ENCODE results near the gene IST1.
A peak's percentile ranks its signal among the peaks of the same experiment; 100 is the strongest.

The IST1 gene

DNA sequence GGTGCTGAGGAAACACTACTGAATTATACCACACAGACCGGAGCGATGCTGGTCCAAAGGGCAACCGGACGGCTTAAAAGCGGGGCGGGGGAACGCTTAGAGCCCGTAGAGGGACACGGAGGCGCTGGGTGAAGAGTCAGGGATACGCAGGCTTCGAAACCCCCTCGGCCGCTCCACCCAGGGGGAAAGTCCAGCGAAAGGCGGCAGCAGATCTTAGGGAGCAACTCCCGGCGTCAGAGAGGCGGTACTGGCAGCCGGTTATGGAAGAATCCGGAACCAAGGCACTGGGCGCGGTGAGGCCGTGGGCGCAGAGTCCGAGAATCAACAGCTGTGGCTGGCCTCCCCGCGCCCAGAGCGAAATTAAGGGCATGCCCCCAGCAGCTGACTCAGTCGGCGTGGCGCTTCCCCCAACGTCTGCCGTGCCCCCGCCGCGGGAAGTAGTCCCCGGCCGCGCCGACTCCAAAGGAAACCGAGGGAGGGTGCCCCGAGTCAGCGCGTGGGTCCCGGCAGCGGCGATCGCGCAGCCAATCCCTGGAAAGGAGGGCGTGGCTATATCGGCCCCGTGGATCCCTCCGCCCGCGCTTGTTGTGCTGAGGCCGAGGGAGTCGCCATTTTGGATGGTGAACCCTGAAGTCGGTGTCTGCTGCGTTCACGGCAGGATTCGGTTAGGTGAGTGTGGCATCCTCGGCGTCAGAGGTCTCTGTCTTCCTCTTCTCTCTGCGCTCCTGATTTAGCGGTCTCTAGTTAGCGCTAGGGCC lies at the start of gene IST1:
Gene IST1 (plus strand): TSS at position 611 of the 758 bp plus-strand sequence. CDS start 20,110 bp downstream, outside the sequence.
- DNase-seq (ENCODE audit: low read depth), result peak; percentile 99
- peak within 1 kb of the TSS; percentile 91 for H3K4me3 ChIP-seq (replicated peaks; ENCODE audit: low read depth, low read length)
- TF ChIP-seq, protein P1, sequence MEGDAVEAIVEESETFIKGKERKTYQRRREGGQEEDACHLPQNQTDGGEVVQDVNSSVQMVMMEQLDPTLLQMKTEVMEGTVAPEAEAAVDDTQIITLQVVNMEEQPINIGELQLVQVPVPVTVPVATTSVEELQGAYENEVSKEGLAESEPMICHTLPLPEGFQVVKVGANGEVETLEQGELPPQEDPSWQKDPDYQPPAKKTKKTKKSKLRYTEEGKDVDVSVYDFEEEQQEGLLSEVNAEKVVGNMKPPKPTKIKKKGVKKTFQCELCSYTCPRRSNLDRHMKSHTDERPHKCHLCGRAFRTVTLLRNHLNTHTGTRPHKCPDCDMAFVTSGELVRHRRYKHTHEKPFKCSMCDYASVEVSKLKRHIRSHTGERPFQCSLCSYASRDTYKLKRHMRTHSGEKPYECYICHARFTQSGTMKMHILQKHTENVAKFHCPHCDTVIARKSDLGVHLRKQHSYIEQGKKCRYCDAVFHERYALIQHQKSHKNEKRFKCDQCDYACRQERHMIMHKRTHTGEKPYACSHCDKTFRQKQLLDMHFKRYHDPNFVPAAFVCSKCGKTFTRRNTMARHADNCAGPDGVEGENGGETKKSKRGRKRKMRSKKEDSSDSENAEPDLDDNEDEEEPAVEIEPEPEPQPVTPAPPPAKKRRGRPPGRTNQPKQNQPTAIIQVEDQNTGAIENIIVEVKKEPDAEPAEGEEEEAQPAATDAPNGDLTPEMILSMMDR (IDR thresholded peaks at IDR 0.05; ENCODE audit: low read length, missing control alignments), result no peak

DNA sequence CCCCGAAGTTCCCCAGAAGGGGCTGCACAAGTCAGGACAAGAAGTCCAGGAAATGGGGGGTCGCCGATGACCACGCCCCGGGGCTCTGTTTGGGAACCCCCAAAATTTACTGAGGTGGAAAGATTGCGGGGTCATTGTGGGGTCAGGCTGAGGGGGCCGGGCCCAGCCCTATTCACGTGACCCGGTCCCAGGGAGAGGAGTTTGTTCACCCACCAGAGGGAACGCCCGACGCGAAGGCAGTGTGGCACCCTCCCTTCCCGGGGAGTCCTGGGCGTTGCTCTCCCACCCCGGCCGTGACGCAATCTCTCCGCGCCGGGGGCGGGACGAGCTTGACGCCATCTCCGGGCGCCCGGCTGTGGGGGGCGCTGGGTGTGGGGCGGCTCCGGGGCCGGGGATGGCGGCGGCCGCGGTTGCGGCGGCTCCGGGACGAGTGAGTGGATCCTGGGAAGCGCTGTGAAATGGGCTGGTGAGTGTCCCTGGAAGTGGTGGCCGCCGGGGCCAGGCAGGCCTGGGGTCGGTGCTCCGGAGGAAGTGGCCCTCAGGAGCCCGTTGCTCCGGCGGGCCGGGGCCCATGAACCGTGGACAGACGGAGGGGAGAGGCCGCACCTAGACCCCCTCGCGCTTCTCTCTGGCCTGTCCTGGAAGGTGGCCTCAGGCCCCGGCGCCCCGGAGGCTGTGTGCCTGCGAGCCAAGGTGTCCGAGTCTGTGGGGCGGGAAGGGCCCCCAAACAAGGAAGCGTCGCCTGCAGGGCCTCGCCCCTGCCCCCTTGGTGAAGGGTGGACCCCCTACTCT lies 49.5 kb upstream of the IST1 start, which contains the start of gene ATXN1L:
Gene ATXN1L (plus strand): TSS at position 338 of the 792 bp plus-strand sequence. CDS start 3,765 bp downstream, outside the sequence.
- DNase-seq (ENCODE audit: low read depth), result peak; percentile 94
- peak within 1 kb of the TSS; percentile 99 for H3K4me3 ChIP-seq (replicated peaks; ENCODE audit: low read depth, low read length)
- TF ChIP-seq, protein P1 (IDR thresholded peaks at IDR 0.05; ENCODE audit: low read length, missing control alignments), result no peak

DNA sequence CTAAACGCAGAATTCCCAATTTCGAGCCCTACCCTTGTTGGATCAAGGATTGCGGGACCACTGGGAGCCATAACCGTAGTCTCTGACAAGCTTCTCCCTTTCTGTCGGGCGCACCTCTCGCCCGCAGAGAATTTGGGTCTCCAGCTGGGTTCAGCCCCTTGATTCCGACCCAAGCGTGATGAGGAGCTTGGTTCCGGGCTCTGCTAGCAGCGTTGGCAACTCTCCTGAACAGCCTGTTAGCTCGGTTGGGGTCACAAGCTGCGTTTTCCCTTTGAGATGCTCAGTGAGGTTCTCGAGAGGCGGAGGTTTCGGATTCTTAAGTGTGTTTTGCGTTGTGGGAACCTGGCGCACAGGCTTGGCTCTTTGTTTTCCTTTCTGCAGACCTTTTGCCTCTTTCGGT lies 48.9 kb upstream of the IST1 start:
- no peak for DNase-seq (ENCODE audit: low read depth)

DNA sequence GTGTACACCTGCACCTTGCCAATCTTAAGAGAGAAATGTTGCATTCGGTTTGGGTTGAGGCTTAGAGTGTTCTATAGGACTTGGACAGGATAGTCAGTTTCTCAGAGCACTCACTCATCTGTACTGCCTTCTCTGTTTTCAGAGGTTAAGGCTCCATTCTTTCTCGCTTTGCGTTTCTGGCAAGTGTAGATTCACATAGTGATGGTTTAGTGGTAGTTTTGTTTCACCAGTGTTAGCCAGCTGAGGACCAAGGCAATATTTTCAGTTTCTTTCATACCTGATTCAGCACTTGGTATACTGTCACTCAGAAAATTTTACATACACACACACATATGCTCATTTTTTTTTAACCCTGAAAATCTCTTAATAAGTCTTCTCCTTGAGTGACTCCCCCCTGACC lies 48.2 kb upstream of the IST1 start:
- TF ChIP-seq, protein P1 (IDR thresholded peaks at IDR 0.05; ENCODE audit: low read length, missing control alignments), result no peak
- H3K4me3 ChIP-seq (replicated peaks; ENCODE audit: low read depth, low read length), result peak overlapping the region; percentile 99
- DNase-seq (ENCODE audit: low read depth), result no peak

More for the DNA sequence above, 48.9 kb upstream of the IST1 start:
- peak overlapping the region; percentile 99 for H3K4me3 ChIP-seq (replicated peaks; ENCODE audit: low read depth, low read length)
- TF ChIP-seq, protein P1 (IDR thresholded peaks at IDR 0.05; ENCODE audit: low read length, missing control alignments), result no peak

DNA sequence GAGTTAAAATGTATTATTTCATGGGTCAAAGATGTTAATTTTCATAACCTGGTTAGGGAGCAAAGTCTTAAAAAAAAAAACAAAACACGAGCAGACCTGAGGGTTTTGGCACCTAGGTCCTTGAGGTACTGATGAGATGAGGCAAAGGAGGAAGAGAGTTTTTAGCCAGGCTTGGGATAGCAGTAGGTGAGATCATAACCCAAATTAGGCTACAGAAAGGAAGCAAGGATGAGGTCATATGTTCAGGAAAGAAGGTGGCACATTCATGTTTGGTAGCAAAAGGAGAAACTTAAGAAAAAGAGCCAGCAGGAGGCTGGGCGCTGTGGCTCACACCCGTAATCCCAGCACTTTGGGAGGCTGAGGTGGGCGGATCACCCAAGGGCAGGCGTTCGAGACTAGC lies 46.7 kb upstream of the IST1 start:
- no peak overlapping the region for H3K4me3 ChIP-seq (replicated peaks; ENCODE audit: low read depth, low read length)
- no peak for DNase-seq (ENCODE audit: low read depth)
- TF ChIP-seq, protein P1 (IDR thresholded peaks at IDR 0.05; ENCODE audit: low read length, missing control alignments), result no peak

DNA sequence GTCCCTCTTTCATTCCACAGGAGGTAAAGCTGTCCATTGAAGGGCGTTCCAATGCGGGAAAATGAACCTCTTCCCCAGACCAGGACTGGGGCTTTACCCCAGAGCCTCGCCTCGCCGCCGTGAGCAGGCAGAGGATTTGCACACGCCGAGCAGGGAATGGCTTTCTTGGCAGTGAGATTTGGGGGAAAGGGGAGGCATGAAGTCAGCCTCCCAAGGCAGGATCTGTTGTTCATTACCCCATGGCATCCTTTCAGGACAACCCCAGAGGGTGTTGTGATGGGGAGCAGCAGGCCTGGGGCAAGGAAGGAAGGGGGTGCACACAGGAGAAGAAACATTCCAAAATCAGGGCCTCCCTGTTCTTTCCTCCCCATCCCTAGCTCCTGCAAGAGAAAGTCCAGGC lies 43.6 kb upstream of the IST1 start:
- no peak for DNase-seq (ENCODE audit: low read depth)
- H3K4me3 ChIP-seq (replicated peaks; ENCODE audit: low read depth, low read length), result no peak overlapping the region
- TF ChIP-seq, protein P1 (IDR thresholded peaks at IDR 0.05; ENCODE audit: low read length, missing control alignments), result no peak
